ENCODE data around the gene C1orf232.

C1orf232 gene

DNA sequence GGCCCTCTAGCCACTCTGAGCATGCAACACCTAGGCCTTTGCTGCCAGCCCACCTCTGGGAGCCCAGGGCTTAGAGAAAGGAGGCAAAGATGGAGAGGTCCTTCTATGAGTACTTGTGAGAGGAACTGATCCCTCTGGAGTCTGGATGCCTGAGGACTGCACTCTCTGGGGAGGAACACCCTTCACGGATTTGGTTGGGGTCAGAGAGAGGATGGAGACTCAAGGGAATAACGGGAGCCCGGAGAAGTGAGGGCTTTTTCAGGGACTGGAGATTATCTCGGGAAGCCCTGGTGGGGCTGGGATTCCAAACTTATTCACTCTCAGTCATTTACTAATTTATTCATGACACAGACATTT, 413 bp upstream of the C1orf232 start:
- no peak for FAIRE-seq
- no peak for DNase-seq (ENCODE audit: insufficient read length, low spot score)
- TF ChIP-seq, protein P1, sequence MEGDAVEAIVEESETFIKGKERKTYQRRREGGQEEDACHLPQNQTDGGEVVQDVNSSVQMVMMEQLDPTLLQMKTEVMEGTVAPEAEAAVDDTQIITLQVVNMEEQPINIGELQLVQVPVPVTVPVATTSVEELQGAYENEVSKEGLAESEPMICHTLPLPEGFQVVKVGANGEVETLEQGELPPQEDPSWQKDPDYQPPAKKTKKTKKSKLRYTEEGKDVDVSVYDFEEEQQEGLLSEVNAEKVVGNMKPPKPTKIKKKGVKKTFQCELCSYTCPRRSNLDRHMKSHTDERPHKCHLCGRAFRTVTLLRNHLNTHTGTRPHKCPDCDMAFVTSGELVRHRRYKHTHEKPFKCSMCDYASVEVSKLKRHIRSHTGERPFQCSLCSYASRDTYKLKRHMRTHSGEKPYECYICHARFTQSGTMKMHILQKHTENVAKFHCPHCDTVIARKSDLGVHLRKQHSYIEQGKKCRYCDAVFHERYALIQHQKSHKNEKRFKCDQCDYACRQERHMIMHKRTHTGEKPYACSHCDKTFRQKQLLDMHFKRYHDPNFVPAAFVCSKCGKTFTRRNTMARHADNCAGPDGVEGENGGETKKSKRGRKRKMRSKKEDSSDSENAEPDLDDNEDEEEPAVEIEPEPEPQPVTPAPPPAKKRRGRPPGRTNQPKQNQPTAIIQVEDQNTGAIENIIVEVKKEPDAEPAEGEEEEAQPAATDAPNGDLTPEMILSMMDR (IDR thresholded peaks at IDR 0.05; ENCODE audit: insufficient read depth, missing control alignments) = no peak

DNA sequence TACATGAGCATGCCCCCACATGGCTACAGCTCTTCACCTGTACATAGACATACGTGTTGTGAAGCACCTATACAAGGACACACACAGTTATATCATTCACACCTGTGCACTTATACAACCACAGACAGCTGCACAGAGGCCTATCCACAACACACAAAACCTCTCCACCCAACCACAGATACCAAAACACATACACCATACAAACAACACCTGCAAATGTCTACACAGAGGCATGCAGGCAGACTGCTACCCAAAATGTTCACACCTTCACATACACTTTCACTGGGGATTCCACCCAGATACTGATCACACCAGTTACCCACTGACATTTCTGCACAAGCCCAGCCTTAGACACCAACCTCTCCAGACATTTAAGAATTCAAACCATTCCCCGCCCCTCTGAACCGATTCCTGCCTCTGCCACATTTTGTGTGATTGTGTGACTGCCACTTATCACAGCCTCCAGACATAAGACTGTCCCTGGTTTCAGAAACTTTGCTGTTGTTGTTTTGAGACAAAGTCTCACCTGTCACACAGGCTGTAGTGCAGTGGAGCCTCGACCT, 2.0 kb downstream of the C1orf232 start:
- FAIRE-seq (no peak), DNase-seq (ENCODE audit: insufficient read length, low spot score) (no peak)
- TF ChIP-seq, protein P1 (IDR thresholded peaks at IDR 0.05; ENCODE audit: insufficient read depth, missing control alignments) = no peak

DNA sequence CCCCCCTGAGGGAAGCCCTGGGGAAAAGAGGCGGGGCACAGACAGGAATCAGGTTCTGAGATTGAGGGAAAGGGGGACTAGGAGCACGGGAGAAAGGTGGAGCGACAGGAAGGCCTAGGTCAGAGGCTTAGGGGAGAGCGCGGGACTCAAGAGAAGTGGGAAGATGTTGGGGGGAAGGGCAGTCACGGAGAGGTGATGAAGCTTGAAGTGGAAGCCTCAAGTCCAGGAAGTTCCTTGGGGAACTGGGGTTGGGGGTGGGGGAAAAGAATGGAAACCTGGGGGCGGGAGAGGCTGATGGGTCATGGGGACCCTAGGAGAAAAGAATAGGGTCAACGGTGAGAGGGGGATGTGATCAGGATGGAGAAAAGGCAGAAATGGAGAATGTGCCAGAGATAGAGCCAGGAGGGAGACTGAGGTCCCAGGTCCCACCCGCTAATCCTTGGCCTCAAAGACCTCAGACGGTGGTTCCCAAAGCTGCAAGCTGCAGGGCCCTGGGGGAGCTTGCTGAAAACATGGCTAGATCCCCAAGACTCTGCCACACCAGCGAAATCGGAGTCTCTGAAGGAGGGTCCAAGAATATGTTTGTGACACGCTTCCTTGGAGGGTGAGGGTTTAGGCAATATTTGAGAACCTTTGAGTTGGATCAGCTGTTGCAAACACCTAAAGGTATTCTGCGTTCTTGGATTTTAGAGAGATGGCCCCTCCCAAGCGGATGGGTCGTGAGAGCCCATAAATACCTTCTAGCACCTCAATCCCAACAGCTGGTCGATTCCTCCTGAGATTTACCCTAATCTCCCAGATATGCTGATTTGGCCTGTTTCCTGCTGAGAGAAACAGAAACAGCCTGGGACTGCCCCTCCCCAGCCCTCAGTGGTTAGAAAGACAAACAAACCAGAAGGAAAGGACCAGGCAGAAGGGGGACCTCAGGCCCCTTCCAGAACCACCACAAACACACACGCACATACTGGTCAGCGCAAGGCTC, 3.6 kb downstream of the C1orf232 start:
- TF ChIP-seq, protein P1 (IDR thresholded peaks at IDR 0.05; ENCODE audit: insufficient read depth, missing control alignments) = no peak
- FAIRE-seq = no peak
- no peak for DNase-seq (ENCODE audit: insufficient read length, low spot score)

DNA sequence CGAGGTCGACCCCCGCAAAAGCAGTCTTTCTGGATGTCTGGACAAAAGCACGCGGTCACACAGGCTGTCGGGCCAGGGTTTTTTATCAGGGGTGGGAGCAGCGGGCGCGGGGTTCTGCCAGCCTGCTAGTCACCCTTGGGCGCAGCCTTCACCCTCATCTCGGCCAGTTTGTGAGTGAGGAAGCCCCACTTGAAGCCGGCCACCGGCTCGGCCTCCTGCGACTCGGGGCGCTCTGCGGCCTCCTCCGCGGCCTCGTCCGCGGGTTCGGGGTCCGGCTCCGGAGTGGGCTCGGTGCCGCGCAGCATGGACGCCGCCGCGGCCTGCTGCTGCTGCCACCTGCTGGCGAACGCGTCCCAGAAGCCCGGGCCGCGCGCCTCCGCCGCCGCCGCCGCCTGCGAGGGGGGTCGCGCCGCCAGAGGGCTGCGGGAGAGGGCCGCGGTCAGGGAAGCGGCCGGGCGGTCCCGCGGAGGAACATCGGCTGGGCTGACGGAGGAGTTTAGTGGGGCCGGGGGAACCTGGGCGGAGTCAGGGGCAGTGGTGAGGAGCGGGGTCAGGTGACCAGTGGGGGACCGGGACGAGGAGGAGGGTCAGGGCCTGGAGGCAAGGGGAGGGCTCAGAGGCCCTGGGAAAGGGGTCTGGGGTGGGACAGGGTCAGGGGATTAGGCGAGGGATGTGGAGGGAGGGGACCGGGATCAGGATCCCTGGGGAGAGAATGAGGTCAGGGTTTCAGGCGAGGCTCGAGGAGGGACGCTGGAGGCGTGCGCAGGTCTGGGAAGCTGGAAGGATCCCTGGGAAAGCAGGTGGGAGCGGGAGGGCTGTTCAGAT, 4.5 kb downstream of the C1orf232 start:
- TF ChIP-seq, protein P1 (IDR thresholded peaks at IDR 0.05; ENCODE audit: insufficient read depth, missing control alignments) = peak; percentile 66
- FAIRE-seq (no peak), DNase-seq (ENCODE audit: insufficient read length, low spot score) (no peak)

DNA sequence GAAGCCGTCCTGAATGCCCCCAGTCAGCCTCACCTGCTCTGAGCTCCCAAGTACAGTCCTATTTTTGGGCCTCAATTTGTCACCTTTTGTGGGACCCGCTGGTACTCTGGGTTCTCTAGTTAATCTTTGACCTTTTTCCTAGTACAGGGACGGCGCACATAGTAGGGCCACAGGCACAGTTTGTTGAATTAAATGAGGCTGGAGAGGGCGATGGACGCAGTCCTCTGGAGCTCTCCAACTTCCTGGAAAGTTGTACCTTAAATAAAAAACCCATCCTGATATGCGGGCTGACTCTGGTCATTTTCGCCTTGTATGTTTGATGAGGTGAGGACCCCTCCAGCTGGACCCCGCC, 5.1 kb downstream of the C1orf232 start:
- TF ChIP-seq, protein P1 (IDR thresholded peaks at IDR 0.05; ENCODE audit: insufficient read depth, missing control alignments) = no peak
- no peak for DNase-seq (ENCODE audit: insufficient read length, low spot score)
- FAIRE-seq = no peak

DNA sequence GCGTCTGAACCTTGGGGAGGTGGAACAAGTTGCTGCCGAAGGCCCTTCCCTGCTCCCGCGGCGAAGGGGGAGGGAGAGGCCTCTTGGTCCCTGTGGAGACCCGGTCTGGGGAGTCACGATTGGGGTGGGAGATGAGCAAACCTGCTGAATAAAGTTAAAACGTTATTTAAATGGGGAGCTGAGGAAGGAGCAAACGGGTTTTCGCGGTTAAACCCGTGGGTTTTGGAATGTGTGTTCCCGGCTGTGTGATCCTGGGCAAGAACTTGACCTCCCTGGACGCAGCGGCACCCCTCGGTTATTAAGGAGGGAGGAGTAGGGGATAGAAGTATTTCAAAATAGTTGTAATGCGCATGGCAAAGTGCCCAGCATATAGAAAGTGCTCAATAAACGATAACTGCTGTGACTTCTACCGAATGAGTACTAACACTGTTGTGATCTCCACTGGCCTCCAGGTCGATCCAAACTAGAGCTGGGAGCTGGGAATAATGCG, 6.5 kb downstream of the C1orf232 start:
- DNase-seq (ENCODE audit: insufficient read length, low spot score) (no peak), FAIRE-seq (no peak)
- TF ChIP-seq, protein P1 (IDR thresholded peaks at IDR 0.05; ENCODE audit: insufficient read depth, missing control alignments) = no peak
